ENCODE measurements around the gene S100A3. TPM values are rescaled to one million over a fixed set of nuclear protein-coding genes. Genes with fewer than 3 reads are reported as not detected.
A peak's percentile ranks its signal among the peaks of the same experiment; 100 is the strongest.

The S100A3 gene
- total RNA-seq, 3 donors from 2014 or later: 0.44 to 2.6 (median 2.2) TPM

GRCh38 chr1:153534226-153534924, 14.7 kb downstream of the S100A3 start:
- peak overlapping the region; percentile 76 to 91 (median 86) for H3K4me3 ChIP-seq
- TF ChIP-seq CTCF (IDR thresholded peaks at IDR 0.05) (no peak), POLR2AphosphoS5 (IDR thresholded peaks at IDR 0.05) (no peak)
- no peaks in the 10 kb centered on the region for H3K27me3 ChIP-seq
- DNase-seq (ENCODE audit: low spot score in 2 of 2): no peak
- H3K36me3 ChIP-seq: no peaks in the 10 kb centered on the region
- no peaks in the 10 kb centered on the region for H3K9me3 ChIP-seq
- peak overlapping the region; percentile 98 to 99 for H3K27ac ChIP-seq
- no peaks in the 10 kb centered on the region for H3K4me1 ChIP-seq
- intact Hi-C loops (cut with DNase I; ENCODE audit: low total_unique reads): no loop called here

DNA sequence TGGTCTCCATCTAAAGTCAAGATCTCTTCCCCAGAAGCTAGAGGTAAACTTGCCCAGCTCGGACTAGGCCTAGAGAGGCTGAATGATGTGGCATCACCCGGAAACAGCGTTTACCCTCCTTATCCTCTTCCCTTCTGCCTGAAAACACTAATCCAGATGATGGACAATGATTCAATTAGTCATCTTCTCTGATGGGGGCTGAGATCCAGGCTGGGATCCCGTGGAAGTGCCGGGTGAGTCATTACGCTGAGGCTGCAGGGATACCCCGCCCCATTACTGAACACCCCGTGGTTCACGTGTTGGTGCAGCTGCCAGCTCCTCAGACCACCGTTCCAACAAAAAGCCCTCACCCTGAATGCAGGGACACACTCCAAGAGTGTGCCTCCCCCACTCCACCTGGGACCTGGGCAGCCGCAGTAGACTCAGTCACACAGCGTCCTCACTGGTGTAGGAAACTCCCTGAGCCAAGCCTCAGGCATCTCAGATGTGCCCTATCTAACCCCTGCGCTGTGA, 15.3 kb downstream of the S100A3 start:
- peak overlapping the region; percentile 76 to 91 (median 86) for H3K4me3 ChIP-seq
- no peaks in the 10 kb centered on the region for H3K27me3 ChIP-seq
- H3K27ac ChIP-seq: peak overlapping the region; percentile 98 to 99
- no peaks in the 10 kb centered on the region for H3K4me1 ChIP-seq
- intact Hi-C loops (cut with DNase I; ENCODE audit: low total_unique reads): no loop called here
- TF ChIP-seq CTCF (IDR thresholded peaks at IDR 0.05) (no peak), POLR2AphosphoS5 (IDR thresholded peaks at IDR 0.05) (peak in 1 of 3 donors; percentile 18), POLR2A (IDR thresholded peaks at IDR 0.05) (no peak)
- no peaks in the 10 kb centered on the region for H3K36me3 ChIP-seq
- no peak for DNase-seq (ENCODE audit: low spot score in 2 of 2)
- no peaks in the 10 kb centered on the region for H3K9me3 ChIP-seq

DNA sequence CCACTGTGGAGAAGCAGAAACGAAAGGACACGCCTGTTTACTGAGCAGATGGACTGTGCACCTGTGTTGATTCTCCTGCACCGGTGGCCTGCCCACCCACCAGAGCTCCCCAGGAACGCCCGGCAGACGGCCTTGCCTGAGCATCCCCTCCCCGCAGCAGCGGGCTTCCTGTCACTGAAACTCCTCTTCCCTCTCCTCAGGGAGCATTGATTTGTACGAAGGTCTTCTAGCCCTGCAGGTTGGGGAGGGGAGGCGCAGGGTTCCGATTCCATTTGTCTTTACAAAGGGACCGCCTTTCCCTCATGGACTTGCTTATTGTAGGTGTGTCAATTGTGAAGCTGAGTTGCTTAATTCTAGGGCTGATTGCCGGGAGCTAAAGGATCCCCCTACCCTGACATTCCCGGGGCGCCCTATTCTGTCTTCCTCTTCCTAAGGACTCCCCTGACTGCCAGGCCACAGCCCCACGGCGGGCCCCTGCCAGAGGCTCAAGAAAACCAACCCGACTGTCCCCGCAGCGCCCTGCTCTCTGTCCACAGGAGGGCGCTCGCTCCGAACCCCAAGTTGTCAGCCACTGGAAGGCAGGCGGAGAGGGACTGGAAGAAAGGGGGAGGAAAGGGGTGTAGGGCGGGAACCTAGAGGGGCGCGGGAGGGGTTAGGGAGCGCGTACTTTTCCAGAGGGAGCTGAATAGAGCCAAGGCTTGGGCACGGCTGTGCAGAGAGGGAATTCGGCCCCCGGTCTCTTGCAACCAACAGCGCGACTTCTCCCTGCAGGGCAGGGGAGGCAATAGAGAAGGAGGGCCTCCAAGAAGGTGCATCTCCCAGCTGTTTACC, 16.1 kb downstream of the S100A3 start:
- H3K4me3 ChIP-seq: peak overlapping the region; percentile 76 to 91 (median 86)
- H3K36me3 ChIP-seq: no peaks in the 10 kb centered on the region
- intact Hi-C loops (cut with DNase I; ENCODE audit: low total_unique reads): no loop called here
- H3K9me3 ChIP-seq: no peaks in the 10 kb centered on the region
- H3K27ac ChIP-seq: peak overlapping the region; percentile 98 to 99
- no peaks in the 10 kb centered on the region for H3K4me1 ChIP-seq
- peak; percentile 81 to 87 for DNase-seq (ENCODE audit: low spot score in 2 of 2)
- no peaks in the 10 kb centered on the region for H3K27me3 ChIP-seq
- TF ChIP-seq CTCF (IDR thresholded peaks at IDR 0.05) (peak; percentile 21 to 94 (median 85)), POLR2AphosphoS5 (IDR thresholded peaks at IDR 0.05) (peak; percentile 43 to 62 (median 57)), POLR2A (IDR thresholded peaks at IDR 0.05) (no peak)

- DNase-seq (ENCODE audit: low spot score in 2 of 2): no peak
- H3K27ac ChIP-seq: peak overlapping the region; percentile 28 to 99
These were observed 16.9 kb downstream of the S100A3 start for GRCh38 chr1:153532181-153532580.

More at GRCh38 chr1:153532181-153532580, 16.9 kb downstream of the S100A3 start:
- Histone ChIP-seq H3K4me1 (no peaks in the 10 kb centered on the region), H3K9me3 (no peaks in the 10 kb centered on the region), H3K27me3 (no peaks in the 10 kb centered on the region), H3K36me3 (no peaks in the 10 kb centered on the region), H3K4me3 (no peak overlapping the region)
- no peak for TF ChIP-seq CTCF (IDR thresholded peaks at IDR 0.05)
- intact Hi-C loops (cut with DNase I; ENCODE audit: low total_unique reads): no loop called here

Measured in breast epithelium (tissue), 4 donors.